ENCODE measurements around the gene TNRC18.
"Not testable (repeated sequence)": the region's sequence is repeated elsewhere in the genome, so short reads cannot be mapped to it uniquely, and the experiment has no call there.

- TF ChIP-seq CTCF (IDR thresholded peaks at IDR 0.05; ENCODE audit: poor library complexity, severe bottlenecking); EZH2 (IDR thresholded peaks at IDR 0.05; ENCODE audit: borderline replicate concordance, insufficient read depth, low read length, poor library complexity, severe bottlenecking); POLR2AphosphoS5 (IDR thresholded peaks at IDR 0.05); RAD21 (conservative IDR thresholded peaks at IDR 0.05); TAF1 (IDR thresholded peaks at IDR 0.05; ENCODE audit: low read depth); SMC3 (conservative IDR thresholded peaks at IDR 0.05; ENCODE audit: poor library complexity); REST (IDR thresholded peaks at IDR 0.05; ENCODE audit: borderline replicate concordance); EP300 (conservative IDR thresholded peaks at IDR 0.05; ENCODE audit: poor library complexity, severe bottlenecking): not testable (repeated sequence)
Observed at GRCh38 chr7:5313076-5313885, 110.4 kb downstream of the TNRC18 start.
